GM12891 (cell line): Measurements from ENCODE around the gene NEDD4L.

Experiments used
- PAX5 ChIP-seq: IDR thresholded peaks from 2 replicates; pipeline ENCODE4 v1.6.1; 2011; ENCODE audit warnings: low read length, moderate library complexity, mild to moderate bottlenecking; ENCODE audit not compliant: insufficient read depth, severe bottlenecking
- POLR2A ChIP-seq: IDR thresholded peaks from 2 replicates; pipeline ENCODE4 v1.6.1; 2011; ENCODE audit warnings: low read depth, low read length, control low read depth
- POLR2AphosphoS5 ChIP-seq: IDR thresholded peaks from 2 replicates; pipeline ENCODE4 v1.6.1; 2011; ENCODE audit warnings: low read depth, low read length, control low read depth
- POU2F2 ChIP-seq: IDR thresholded peaks from 2 replicates; pipeline ENCODE4 v1.6.1; 2011; ENCODE audit warnings: low read depth, mild to moderate bottlenecking, control low read depth, low read length, moderate library complexity
- SPI1 ChIP-seq: IDR thresholded peaks from 2 replicates; pipeline ENCODE4 v1.6.1; 2011; ENCODE audit warnings: low read depth, low read length, control low read depth
- TAF1 ChIP-seq: IDR thresholded peaks from 2 replicates; pipeline ENCODE4 v1.6.1; 2011; ENCODE audit warnings: low read depth, low read length, control low read depth

DNA sequence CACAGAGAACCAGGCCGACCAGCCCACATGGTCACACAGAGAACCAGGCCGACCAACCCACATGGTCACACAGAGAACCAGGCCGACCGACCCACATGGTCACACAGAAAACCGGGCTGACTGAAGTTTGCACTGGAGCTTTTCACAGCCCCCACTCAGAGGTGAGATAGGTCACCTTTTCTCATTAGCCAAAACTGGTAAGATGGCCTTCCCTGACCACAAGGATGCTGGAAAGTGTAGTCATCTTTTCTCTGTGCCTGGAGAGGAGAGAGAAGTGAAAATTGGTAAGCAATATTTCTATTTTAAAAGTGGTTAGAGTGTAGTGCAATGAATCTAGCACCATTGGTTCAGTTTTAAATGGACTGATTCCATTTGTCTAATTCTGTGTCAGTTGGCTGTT, 247.1 kb downstream of the NEDD4L start:
- no peak for TF ChIP-seq POLR2AphosphoS5
- no peak for TF ChIP-seq POLR2A
- no peak for TF ChIP-seq TAF1
- no peak for TF ChIP-seq POU2F2
- TF ChIP-seq SPI1, result 0 out of 2 replicates have a peak, but pooled peaks have one; percentile 21
- no peak for TF ChIP-seq PAX5
